ENCODE results near the gene CCNB2.

CCNB2 gene

DNA sequence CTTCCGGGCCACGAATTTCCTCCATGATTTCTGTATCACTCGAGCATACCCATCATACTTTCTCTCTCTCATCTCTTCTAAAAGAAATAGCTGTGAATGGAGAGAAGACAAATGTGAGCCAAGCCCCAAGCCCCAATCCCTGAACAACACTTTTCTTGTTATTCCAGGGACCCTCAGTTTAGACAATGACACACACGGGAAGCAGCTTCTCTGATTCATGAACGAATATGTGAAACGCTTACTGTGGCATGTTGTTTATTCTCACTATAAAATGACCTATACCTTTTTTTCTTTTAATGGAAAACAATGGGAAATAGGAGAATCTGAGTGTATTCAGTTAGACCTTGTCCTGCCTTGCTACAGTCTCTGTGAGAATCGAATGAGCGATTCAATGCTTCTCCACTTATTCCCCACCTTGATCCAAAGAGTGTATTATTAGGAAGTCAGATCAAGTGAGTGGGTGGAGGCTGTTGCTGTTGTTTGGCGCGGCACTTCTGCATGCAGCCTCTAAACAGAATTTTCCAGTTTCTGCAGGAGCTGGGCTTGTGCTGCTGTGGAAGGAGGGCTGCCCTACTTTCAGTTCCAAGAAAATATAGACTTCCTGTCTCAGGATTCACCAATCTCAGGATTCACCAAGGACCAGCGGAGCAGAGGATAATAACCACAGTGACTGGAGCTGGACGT lies 69.3 kb downstream of the CCNB2 start:
- H3K36me3 ChIP-seq (ENCODE audit: insufficient read depth): no peaks in the 10 kb centered on the region
- TF ChIP-seq, protein P1, sequence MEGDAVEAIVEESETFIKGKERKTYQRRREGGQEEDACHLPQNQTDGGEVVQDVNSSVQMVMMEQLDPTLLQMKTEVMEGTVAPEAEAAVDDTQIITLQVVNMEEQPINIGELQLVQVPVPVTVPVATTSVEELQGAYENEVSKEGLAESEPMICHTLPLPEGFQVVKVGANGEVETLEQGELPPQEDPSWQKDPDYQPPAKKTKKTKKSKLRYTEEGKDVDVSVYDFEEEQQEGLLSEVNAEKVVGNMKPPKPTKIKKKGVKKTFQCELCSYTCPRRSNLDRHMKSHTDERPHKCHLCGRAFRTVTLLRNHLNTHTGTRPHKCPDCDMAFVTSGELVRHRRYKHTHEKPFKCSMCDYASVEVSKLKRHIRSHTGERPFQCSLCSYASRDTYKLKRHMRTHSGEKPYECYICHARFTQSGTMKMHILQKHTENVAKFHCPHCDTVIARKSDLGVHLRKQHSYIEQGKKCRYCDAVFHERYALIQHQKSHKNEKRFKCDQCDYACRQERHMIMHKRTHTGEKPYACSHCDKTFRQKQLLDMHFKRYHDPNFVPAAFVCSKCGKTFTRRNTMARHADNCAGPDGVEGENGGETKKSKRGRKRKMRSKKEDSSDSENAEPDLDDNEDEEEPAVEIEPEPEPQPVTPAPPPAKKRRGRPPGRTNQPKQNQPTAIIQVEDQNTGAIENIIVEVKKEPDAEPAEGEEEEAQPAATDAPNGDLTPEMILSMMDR (conservative IDR thresholded peaks at IDR 0.05; ENCODE audit: low read depth, low read length): no peak
- H3K9ac ChIP-seq: no peak overlapping the region
- H4K20me1 ChIP-seq (ENCODE audit: insufficient read depth): no peaks in the 10 kb centered on the region
- H2AFZ ChIP-seq (ENCODE audit: low read depth): no peak overlapping the region
- no peaks in the 10 kb centered on the region for H3K27me3 ChIP-seq (ENCODE audit: insufficient read depth, low read depth)
- no peak overlapping the region for H3K27ac ChIP-seq
- no peak overlapping the region for H3K4me3 ChIP-seq (IDR thresholded peaks at IDR 0.05; ENCODE audit: insufficient read depth, low read depth, low read length)
- no peak overlapping the region for H3K4me2 ChIP-seq
- no peaks in the 10 kb centered on the region for H3K79me2 ChIP-seq (ENCODE audit: insufficient read depth, low read depth)
- no peaks in the 10 kb centered on the region for H3K4me1 ChIP-seq (ENCODE audit: low read depth, poor library complexity, severe bottlenecking)
